GM18507 (cell line): Measurements from ENCODE around the gene GLUD1.
"Not testable (repeated sequence)": the region's sequence is repeated elsewhere in the genome, so short reads cannot be mapped to it uniquely, and the experiment has no call there.

Source experiments
- DNase-seq: peaks from one replicate; pipeline ENCODE4 v3.0.0; 2011; ENCODE audit warnings: low read depth; ENCODE audit not compliant: insufficient read length; ENCODE audit errors: extremely low spot score
- FAIRE-seq: peaks from 2 replicates; lab custom pipeline; 2011; peaks lifted over from hg19 to GRCh38; lab: Jason Lieb, UNC

The GLUD1 gene

DNA sequence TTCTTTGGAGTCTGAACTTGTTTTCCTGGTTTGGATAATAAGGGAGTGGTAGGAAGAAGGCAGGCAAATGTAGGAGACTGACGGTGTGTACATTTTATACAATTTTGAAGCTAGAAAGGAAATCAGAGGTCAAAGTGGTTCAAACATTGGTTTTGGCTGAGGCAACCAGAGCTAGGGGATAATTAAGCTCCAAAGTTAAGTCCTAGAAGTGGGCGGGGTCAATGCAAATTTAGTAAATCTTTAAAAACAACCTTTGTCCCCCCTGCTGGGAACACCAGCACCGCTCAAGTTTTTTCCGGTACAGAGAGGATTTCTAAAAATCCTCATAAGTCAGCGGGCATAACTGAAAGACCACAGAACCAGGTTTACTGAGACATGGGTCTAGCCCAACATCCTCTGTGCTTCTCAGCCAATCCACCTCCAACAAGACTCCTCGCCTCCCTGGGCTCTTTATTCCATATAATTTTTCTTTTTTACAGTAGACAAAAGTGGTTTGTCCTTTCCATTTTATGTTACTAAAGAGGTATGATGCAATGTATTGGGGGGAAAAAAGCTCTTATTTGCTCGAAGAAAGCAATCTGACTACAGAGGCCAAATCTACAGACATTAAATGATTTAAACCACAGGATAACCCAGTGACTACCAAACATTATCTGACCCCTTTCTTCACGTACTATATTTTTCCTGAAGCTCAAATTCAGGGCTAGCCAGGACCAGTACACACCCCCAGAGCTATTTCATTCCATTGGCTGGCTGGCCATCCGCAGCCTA lies 1.6 kb downstream of the GLUD1 start:
- FAIRE-seq (peak; percentile 87), DNase-seq (no peak)

- no peak for DNase-seq
- FAIRE-seq, result no peak
These were observed 2.2 kb downstream of the GLUD1 start for GRCh38 chr10:87092376-87092860.

DNA sequence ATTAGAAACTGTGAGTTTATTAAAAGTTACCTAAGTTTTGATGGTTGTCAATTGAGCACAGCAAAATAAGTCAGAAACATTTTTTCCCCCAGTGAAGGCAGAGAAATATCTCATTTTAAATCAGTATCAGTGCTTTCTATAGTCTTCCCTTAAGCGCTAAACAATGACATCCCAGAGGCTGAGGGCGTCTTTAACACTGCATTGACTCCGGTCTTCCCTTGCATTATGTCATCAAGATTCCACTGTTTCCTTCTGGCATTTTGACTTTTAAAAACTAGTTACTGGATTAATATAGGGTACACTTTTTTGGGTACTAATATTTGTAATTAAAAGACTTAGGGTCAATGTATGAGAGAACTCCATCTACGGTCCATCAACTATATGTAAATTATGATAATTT lies 3.9 kb downstream of the GLUD1 start:
- DNase-seq, result no peak
- FAIRE-seq, result no peak

GRCh38 chr10:87089746-87090145 lies 4.9 kb downstream of the GLUD1 start:
- no peak for FAIRE-seq
- no peak for DNase-seq

DNA sequence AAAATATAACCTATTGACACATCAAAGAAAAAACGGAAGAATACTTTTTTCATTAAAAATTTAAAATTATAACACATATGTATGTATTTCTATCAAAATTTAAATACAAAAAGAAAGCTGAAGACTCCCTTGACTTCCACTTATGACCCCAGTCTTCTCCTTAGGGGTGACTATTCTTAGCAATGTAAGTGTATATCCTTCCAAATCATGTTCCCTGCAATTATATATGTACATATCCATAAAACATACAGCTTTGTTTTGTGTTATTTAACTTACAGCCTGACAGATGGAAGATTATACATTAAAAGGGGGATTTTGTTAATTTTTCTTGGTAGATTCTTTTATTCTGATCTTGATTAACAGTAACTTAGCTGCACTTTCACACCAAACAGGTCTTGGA lies 9.1 kb downstream of the GLUD1 start:
- FAIRE-seq (no peak), DNase-seq (no peak)

DNA sequence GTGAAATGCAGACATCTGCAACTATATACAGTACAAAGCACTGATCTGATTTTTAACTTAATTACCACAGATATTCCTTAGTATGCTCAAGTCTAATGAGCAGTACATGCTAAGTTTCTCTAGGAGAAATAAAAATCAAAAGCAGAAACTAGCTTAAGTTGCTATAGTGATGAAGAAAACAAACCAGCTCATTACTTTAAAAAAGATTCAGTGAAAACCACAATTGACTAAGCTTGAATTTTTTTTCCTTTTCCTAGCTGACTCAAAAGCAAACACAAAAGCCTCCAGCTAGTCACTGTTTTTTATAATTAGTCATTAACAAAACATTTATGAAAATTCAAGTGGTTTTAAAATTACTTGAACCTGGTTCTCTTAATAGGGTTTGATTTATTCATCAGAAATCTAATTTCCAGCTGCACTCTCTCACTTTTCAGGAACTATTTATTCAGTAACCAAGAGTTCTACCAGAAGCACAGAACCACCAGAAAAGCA lies 10.3 kb downstream of the GLUD1 start:
- FAIRE-seq, DNase-seq: not testable (repeated sequence)

DNA sequence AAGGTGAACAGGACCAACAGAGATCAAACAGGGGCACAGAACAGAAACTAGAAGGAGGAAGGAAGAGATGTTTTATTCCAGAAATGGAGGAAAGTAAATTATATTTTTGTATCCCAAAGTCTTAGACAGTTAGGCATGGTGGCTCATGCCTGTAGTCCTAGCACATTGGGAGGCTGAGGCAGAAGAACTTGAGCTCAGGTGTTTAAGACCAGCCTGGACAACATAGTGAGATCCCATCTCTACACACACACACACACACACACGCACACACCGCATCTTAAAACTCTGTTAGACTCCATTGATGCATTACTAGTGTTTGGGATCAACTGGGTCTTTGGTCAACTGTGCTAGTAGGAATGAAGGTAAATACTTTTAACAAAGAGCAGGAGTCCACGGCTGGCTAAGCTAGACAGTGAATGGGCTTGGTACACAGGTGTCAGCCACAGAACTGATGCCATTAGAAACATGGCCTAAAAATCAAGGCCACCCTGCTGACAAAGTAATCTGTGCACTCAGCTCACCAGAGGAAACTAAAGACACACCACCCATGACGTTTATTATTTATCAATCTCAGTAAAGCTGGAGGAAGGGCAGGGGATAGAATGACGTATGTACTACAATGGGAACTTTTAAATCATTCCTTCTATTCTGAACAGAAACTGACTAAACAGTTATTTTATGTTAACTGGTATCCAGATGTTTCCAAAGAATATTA lies 10.9 kb downstream of the GLUD1 start:
- FAIRE-seq, DNase-seq: not testable (repeated sequence)

- not testable (repeated sequence) for DNase-seq, FAIRE-seq
These were observed 12.4 kb downstream of the GLUD1 start for GRCh38 chr10:87082219-87082618.

- not testable (repeated sequence) for DNase-seq, FAIRE-seq
These were observed 13.1 kb downstream of the GLUD1 start for GRCh38 chr10:87081574-87081973.

- FAIRE-seq, DNase-seq: not testable (repeated sequence)
These were observed 14.0 kb downstream of the GLUD1 start for GRCh38 chr10:87080621-87081020.

DNA sequence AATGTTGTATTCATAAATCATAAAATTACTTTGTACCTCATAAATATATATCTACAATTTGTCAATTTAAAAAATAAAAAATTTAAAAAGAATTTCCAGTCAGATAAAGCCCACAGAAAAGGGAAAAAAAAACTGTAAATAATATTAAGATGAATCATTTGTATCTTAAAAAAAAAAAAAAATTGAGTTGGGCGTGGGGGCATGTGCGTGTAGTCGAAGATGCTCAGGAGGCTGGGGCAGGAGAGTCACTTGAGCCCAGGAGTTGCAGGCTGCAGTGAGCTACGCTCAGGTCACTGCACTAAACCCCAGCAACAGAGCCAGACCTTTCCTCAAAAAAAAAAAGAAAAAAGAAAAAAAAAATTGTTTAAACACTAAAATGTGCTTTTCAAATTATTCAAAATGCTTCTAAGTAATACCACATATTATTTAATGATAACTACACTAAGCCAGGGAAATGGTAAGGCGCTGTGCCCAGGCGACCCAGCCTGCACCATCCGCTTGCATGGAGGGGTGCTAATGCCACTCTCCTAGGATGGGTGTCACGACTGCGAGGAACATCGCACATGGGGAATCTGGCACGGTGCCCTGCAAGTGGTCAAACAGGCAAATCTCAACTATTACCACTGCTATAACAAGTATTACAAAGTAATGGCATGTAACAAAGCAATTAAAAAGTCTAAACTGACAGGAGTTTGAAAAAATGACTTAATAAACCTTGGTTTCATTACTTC lies 15.4 kb downstream of the GLUD1 start:
- FAIRE-seq (no peak), DNase-seq (no peak)

DNA sequence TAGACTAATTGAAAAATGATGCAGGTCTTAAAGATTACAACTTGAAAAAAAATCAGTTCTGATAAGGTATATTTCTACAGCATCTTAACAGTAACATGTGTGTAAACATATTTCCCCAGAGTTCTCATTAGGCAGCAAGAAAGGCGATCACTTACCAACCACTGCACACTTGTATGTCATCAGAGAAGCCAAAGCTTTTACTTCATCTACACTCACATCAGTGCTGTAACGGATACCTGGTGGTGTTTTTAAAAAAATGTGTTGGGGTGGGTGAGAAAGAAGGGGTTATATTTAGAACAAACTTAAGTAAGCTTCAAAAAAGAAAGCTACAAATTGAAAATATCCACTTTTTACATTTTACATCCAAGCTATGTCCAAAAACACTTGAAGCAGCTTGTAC lies 18.2 kb downstream of the GLUD1 start:
- DNase-seq, FAIRE-seq: not testable (repeated sequence)

GRCh38 chr10:87072449-87072848 lies 22.2 kb downstream of the GLUD1 start:
- DNase-seq (no peak), FAIRE-seq (no peak)

GRCh38 chr10:87068281-87068680 lies 26.4 kb downstream of the GLUD1 start:
- no peak for DNase-seq
- FAIRE-seq, result no peak

DNA sequence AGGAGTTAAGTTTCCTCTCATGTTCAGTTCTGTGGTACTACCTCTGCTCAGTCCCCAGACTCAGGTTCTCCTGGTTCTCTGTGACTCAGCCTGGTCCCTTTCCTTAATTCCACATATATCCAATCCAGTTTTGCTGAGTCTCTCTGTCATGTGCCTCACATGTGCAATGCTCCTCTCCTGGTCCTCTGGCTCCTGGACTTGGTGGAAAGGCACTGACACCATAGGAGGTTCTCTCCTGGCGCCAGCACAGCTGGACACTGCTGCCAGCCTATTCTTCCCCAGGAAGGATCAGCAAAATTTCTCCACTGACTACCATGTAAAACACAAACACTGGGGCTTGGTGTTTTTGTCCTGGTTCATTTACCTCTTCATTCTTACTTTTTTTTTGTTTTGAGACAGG lies 27.8 kb downstream of the GLUD1 start:
- no peak for DNase-seq
- no peak for FAIRE-seq

DNA sequence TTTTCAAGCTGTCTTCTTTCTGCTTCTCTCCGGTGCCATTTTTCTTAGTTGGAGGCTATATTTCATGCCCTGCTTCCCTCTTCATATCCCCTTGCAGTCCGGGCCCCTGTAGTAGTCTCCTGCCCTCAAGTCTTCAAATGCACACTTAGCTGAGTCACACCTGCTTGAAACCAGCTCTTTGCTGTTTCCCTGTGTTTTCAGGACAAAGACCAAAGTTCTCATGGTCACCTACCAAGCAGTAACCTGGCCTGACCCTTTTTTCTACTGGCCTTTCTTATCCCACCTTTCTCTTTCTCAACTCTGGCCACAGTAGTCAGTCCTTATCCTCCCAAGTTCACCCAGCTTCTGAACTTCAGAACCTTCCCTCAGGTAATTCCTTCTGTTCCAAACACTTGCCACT lies 28.5 kb downstream of the GLUD1 start:
- DNase-seq (no peak), FAIRE-seq (no peak)

GRCh38 chr10:87064651-87065050 lies 30.0 kb downstream of the GLUD1 start:
- no peak for DNase-seq
- no peak for FAIRE-seq

DNA sequence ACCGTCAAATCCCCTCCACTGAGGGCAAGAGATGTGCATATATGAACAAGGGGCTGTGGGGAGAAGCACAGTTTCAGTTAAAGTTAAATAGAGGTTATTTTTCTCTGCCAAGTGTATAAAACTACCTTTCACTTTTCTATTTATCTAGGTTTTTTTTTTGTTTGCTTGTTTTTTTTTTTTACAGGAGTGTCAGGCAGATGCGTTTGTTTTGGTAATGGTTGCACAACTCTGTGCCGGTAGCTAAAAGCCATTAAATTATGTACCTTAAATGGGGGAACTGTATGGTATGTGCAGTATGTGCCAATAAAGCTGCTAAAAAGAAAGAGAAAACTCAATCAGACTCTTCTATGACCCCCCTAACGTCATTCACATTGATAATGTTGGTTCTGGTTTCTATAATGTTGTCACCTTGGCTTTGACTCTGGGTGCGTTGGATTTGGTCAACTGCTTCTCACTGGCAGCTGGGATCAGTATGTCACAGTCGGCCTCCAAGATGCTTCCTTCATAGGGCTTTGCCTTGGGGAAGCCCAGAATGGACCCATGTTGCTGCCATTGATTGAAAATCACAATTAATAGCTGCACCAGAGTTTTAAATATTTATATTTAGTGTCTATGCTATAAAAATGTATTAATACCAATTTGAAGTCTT lies 34.2 kb downstream of the GLUD1 start:
- DNase-seq (no peak), FAIRE-seq (no peak)

- DNase-seq, result no peak
- FAIRE-seq, result no peak
These were observed 35.2 kb downstream of the GLUD1 start for GRCh38 chr10:87059401-87059800.
